ENCODE measurements around the gene NSMF. TPM values are rescaled to one million over a fixed set of nuclear protein-coding genes. Genes with fewer than 3 reads are reported as not detected.
A peak's percentile ranks its signal among the peaks of the same experiment; 100 is the strongest.

NSMF gene
- total and polyA plus RNA-seq, 10 of the 15 experiments (the other 5 are each of a cell fraction or from before 2014, with no cell fraction given): 0.13 to 44.3 (median 13.4) TPM

- WGBS (ENCODE audit: insufficient coverage, insufficient replicate concordance, low lambda C conversion rate, missing lambda C conversion rate): 40% methylated on average over 70 of the region's 99 CpGs
- Histone ChIP-seq H3K36me3 (ENCODE audit: control insufficient read depth in 2 of 2, insufficient read depth in 2 of 2, low read length in 1 of 2) (no peaks in the 10 kb centered on the region), H3K4me3 (peak overlapping the region; percentile 49; the same call in 1 of the 2 replicates), H3K9ac (ENCODE audit: control insufficient read depth, insufficient read depth, low read length) (peak overlapping the region; percentile 50), H3K4me1 (ENCODE audit: control insufficient read depth, insufficient read depth, low read length) (peaks cover 8% of the 10 kb centered on the region; the same call in 1 of the 2 replicates), H2AFZ (ENCODE audit: control insufficient read depth, low read depth, low read length) (peak overlapping the region; percentile 79), H3K27me3 (replicated peaks in 1 of 2; ENCODE audit: control insufficient read depth in 2 of 2, insufficient read depth in 2 of 2, low read length in 1 of 2) (no peaks in the 10 kb centered on the region), H3K4me2 (ENCODE audit: control insufficient read depth, insufficient read depth) (peak overlapping the region; percentile 36; the same call in 1 of the 2 replicates), H3K27ac (ENCODE audit: control insufficient read depth, insufficient read depth) (peak overlapping the region; percentile 13), H4K20me1 (ENCODE audit: control insufficient read depth, insufficient read depth) (no peaks in the 10 kb centered on the region), H3K79me2 (ENCODE audit: control insufficient read depth, insufficient read depth, low read length) (peaks cover 17% of the 10 kb centered on the region), H3K9me3 (replicated peaks; ENCODE audit: control insufficient read depth, insufficient read depth, low read length) (no peaks in the 10 kb centered on the region)
- DNase-seq (ENCODE audit: low read depth, low spot score) (no peak), FAIRE-seq (no peak), ATAC-seq (peak; percentile 86)
- in situ Hi-C loops (cut with MboI) (no loop called here), intact Hi-C loops (cut with micrococcal nuclease; ENCODE audit: unreplicated experiment) (no loop called here)
- CTCF ChIA-PET: interaction anchor here (0.9 kb wide), 1 partner anchor 7 kb away, joined by 3 read pairs; no protein-coding TSS in a partner anchor
- SMC1A ChIA-PET (ENCODE audit: uncharacterized antibody, unreplicated experiment): no interaction called here
- BruUV-seq (replicated peaks): no TSS peak
- RAD21 ChIA-PET (ENCODE audit: unreplicated experiment): interaction anchor here (1.2 kb wide), 1 partner anchor 163 kb away, joined by 3 read pairs; no protein-coding TSS in a partner anchor
- POLR2A ChIA-PET: no interaction called here
- TF ChIP-seq ZBTB4 (CRISPR knock-in tag; IDR thresholded peaks at IDR 0.05): no peak
- no peak for TF ChIP-seq STAT3 (IDR thresholded peaks at IDR 0.05; ENCODE audit: low read depth, low read length)
- no peak for TF ChIP-seq PAX8 (IDR thresholded peaks at IDR 0.05)
- peak; percentile 84 for TF ChIP-seq HDAC6 (IDR thresholded peaks at IDR 0.05; ENCODE audit: unreplicated experiment)
- no peak for TF ChIP-seq BCL11A (IDR thresholded peaks at IDR 0.05; ENCODE audit: low read depth, low read length)
- TF ChIP-seq KLF5 (IDR thresholded peaks at IDR 0.05; ENCODE audit: partially characterized antibody): no peak
- TF ChIP-seq CEBPB (IDR thresholded peaks at IDR 0.05; ENCODE audit: borderline replicate concordance in 1 of 2, low read depth in 2 of 2, low read length in 2 of 2): no peak
- TF ChIP-seq SKIL (IDR thresholded peaks at IDR 0.05; ENCODE audit: low read depth, poor library complexity, severe bottlenecking): no peak
- TF ChIP-seq PML (IDR thresholded peaks at IDR 0.05; ENCODE audit: low read length): no peak
- TF ChIP-seq E4F1 (IDR thresholded peaks at IDR 0.05; ENCODE audit: borderline replicate concordance, partially characterized antibody): no peak
- TF ChIP-seq MXI1 (IDR thresholded peaks at IDR 0.05; ENCODE audit: low read depth, low read length): peak; percentile 81
- peak; percentile 25; the same call in 1 of the 2 replicates for TF ChIP-seq RUNX3 (IDR thresholded peaks at IDR 0.05; ENCODE audit: low read length)
- peak; percentile 88 for TF ChIP-seq POLR2A (IDR thresholded peaks at IDR 0.05; ENCODE audit: low read depth, low read length)
- TF ChIP-seq ZZZ3 (IDR thresholded peaks at IDR 0.05; ENCODE audit: control insufficient read depth, insufficient read length, low read depth): no peak
- no peak for TF ChIP-seq MEF2B (IDR thresholded peaks at IDR 0.05; ENCODE audit: partially characterized antibody, poor library complexity, severe bottlenecking)
Observed at GRCh38 chr9:137417161-137418021, 41.7 kb downstream of the NSMF start.
